ENCODE results near the gene LAS1L. TPM values are rescaled to one million over a fixed set of nuclear protein-coding genes. Genes with fewer than 3 reads are reported as not detected.
A peak's percentile ranks its signal among the peaks of the same experiment; 100 is the strongest.

LAS1L gene
- total and polyA plus RNA-seq, 9 of the 15 experiments (the other 6 are each of a cell fraction or from before 2014, with no cell fraction given), result 43.3 to 119 (median 86.4) TPM

DNA sequence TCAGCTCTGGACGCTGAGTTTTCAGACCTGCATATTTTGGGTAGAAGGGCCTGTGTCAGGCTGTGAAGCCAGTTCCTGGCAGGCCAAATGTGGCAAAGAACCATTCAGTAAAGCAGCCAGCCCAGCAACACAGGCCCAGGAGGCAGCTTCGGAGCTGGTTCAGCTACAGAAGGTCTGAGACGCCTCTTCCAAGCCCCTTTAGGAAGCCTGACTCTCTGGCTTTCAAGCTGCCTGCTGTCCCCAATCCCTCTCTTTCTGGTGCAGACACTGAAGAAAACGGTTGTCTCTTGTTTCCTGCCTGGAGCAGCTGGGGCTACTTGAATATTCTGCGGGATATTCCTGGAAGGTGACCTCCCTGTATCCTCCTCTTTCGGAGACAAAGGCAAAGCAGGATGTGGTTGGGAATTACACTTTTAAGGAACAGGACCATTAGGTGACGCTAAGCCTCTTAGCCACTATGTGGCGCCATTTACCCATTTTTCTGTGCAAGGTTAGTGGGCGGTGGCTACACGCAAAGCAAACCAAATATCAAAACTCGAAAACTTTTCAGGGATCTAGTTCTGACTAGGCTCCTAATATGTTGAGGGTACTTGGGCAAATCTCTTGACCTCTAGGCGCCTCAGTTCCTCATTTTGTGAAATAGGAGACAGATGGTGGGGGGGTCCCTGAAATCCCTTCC lies 47.2 kb upstream of the LAS1L start (continued):
- TF ChIP-seq, protein P1, sequence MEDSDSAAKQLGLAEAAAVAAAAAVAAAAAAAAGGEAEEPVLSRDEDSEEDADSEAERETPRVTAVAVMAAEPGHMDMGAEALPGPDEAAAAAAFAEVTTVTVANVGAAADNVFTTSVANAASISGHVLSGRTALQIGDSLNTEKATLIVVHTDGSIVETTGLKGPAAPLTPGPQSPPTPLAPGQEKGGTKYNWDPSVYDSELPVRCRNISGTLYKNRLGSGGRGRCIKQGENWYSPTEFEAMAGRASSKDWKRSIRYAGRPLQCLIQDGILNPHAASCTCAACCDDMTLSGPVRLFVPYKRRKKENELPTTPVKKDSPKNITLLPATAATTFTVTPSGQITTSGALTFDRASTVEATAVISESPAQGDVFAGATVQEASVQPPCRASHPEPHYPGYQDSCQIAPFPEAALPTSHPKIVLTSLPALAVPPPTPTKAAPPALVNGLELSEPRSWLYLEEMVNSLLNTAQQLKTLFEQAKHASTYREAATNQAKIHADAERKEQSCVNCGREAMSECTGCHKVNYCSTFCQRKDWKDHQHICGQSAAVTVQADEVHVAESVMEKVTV (CRISPR knock-in tag; IDR thresholded peaks at IDR 0.05), result peak; percentile 58; the same call in 1 of the 2 replicates
- TF ChIP-seq TAF9B (IDR thresholded peaks at IDR 0.05; ENCODE audit: partially characterized antibody) (no peak), SPI1 (IDR thresholded peaks at IDR 0.05; ENCODE audit: borderline replicate concordance, low read depth, low read length) (0 out of 2 replicates have a peak, but pooled peaks have one; percentile 46), KLF13 (tag; IDR thresholded peaks at IDR 0.05; ENCODE audit: borderline replicate concordance, low read depth) (peak; percentile 81; the same call in 1 of the 2 replicates), GABPB1 (CRISPR knock-in tag; IDR thresholded peaks at IDR 0.05) (no peak), ZNF766 (CRISPR knock-in tag; conservative IDR thresholded peaks at IDR 0.05) (no peak), FOXA3 (CRISPR knock-in tag; conservative IDR thresholded peaks at IDR 0.05 in 1 of 2, IDR thresholded peaks at IDR 0.05 in 1 of 2) (no peak), MCM3 (IDR thresholded peaks at IDR 0.05) (no peak), NFIC (IDR thresholded peaks at IDR 0.05) (no peak), SMC3 (conservative IDR thresholded peaks at IDR 0.05; ENCODE audit: insufficient read depth, low read depth, low read length) (peak; percentile 85), MAZ (CRISPR knock-in tag; conservative IDR thresholded peaks at IDR 0.05 in 1 of 2, IDR thresholded peaks at IDR 0.05 in 1 of 2) (peak in 1 of 2 experiments; percentile 25; a peak in 1 of 4 replicates), BRD9 (IDR thresholded peaks at IDR 0.05; ENCODE audit: low read depth, partially characterized antibody) (peak; percentile 41), GATAD2B (IDR thresholded peaks at IDR 0.05; ENCODE audit: borderline replicate concordance) (no peak)
- TF ChIP-seq, protein P2, sequence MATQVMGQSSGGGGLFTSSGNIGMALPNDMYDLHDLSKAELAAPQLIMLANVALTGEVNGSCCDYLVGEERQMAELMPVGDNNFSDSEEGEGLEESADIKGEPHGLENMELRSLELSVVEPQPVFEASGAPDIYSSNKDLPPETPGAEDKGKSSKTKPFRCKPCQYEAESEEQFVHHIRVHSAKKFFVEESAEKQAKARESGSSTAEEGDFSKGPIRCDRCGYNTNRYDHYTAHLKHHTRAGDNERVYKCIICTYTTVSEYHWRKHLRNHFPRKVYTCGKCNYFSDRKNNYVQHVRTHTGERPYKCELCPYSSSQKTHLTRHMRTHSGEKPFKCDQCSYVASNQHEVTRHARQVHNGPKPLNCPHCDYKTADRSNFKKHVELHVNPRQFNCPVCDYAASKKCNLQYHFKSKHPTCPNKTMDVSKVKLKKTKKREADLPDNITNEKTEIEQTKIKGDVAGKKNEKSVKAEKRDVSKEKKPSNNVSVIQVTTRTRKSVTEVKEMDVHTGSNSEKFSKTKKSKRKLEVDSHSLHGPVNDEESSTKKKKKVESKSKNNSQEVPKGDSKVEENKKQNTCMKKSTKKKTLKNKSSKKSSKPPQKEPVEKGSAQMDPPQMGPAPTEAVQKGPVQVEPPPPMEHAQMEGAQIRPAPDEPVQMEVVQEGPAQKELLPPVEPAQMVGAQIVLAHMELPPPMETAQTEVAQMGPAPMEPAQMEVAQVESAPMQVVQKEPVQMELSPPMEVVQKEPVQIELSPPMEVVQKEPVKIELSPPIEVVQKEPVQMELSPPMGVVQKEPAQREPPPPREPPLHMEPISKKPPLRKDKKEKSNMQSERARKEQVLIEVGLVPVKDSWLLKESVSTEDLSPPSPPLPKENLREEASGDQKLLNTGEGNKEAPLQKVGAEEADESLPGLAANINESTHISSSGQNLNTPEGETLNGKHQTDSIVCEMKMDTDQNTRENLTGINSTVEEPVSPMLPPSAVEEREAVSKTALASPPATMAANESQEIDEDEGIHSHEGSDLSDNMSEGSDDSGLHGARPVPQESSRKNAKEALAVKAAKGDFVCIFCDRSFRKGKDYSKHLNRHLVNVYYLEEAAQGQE (IDR thresholded peaks at IDR 0.05; ENCODE audit: borderline replicate concordance), result peak; percentile 76
- TF ChIP-seq, protein P2 (CRISPR knock-in tag; IDR thresholded peaks at IDR 0.05; ENCODE audit: low read depth), result no peak
- TF ChIP-seq, protein P3, sequence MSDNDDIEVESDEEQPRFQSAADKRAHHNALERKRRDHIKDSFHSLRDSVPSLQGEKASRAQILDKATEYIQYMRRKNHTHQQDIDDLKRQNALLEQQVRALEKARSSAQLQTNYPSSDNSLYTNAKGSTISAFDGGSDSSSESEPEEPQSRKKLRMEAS (CRISPR knock-in tag; IDR thresholded peaks at IDR 0.05), result no peak
